Activated naive CD8-positive, alpha-beta T cell treated with anti-CD3 and anti-CD28 coated beads for 36 hours (primary cell): ENCODE measurements around the gene TMEM222. TPM values are rescaled to one million over a fixed set of nuclear protein-coding genes. Genes with fewer than 3 reads are reported as not detected.

Experiments
- DNase-seq: peaks from one replicate; pipeline ENCODE4 v3.0.0; 2021
- H3K27ac Mint-ChIP-seq: one replicate; pipeline ENCODE4 v1.8.0; 2022; ENCODE audit warnings: mild to moderate bottlenecking, moderate library complexity, mixed read lengths
- H3K27me3 Mint-ChIP-seq: one replicate; pipeline ENCODE4 v1.8.0; 2022; ENCODE audit warnings: mild to moderate bottlenecking, mixed read lengths
- H3K36me3 Mint-ChIP-seq: one replicate; pipeline ENCODE4 v1.8.0; 2021; ENCODE audit warnings: mild to moderate bottlenecking, mixed read lengths
- H3K4me1 Mint-ChIP-seq: one replicate; pipeline ENCODE4 v1.8.0; 2021; ENCODE audit warnings: mixed read lengths
- H3K4me3 Mint-ChIP-seq: one replicate; pipeline ENCODE4 v1.8.0; 2022; ENCODE audit warnings: mild to moderate bottlenecking, moderate library complexity, mixed read lengths
- H3K9me3 Mint-ChIP-seq: one replicate; pipeline ENCODE4 v1.8.0; 2022; ENCODE audit warnings: mixed read lengths
- total RNA-seq, 2 experiments: library from RNA; stranded (reverse); gene quantifications; one replicate each; pipeline ENCODE4 v1.2.3, GENCODE V29; 2021

The TMEM222 gene
- total RNA-seq, 2 experiments from 2014 or later = 38.3 to 41.0 TPM

DNA sequence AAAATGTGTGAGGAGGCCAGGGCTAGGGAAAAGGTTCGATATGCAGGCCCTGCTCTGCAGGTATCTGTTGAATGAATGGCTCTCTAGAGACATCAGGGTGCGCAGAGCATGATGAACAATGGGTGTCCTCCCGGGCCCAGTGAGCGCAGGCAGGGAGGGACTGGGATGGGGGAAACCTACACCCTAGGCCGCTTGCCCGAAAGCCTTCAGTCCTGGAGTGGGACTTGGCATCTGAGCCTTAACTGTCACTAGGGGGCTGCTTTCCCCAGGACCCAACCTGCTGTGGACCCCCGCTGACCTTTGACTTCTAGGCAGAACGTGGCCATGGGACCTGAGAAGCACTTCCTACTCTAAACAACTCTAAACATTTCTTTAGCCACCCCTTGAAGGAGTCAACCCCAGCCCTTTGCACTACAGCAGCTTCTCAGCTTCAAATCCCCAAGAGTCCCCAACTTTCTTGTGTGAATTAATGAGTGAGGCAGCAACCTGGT, 45.2 kb downstream of the TMEM222 start:
- H3K27ac Mint-ChIP-seq = no peak overlapping the region
- H3K27me3 Mint-ChIP-seq = no peaks in the 10 kb centered on the region
- no peak for DNase-seq
- H3K36me3 Mint-ChIP-seq = no peaks in the 10 kb centered on the region
- H3K4me3 Mint-ChIP-seq = peak overlapping the region; percentile 71
- H3K4me1 Mint-ChIP-seq = peaks cover 27% of the 10 kb centered on the region
- H3K9me3 Mint-ChIP-seq = no peaks in the 10 kb centered on the region

DNA sequence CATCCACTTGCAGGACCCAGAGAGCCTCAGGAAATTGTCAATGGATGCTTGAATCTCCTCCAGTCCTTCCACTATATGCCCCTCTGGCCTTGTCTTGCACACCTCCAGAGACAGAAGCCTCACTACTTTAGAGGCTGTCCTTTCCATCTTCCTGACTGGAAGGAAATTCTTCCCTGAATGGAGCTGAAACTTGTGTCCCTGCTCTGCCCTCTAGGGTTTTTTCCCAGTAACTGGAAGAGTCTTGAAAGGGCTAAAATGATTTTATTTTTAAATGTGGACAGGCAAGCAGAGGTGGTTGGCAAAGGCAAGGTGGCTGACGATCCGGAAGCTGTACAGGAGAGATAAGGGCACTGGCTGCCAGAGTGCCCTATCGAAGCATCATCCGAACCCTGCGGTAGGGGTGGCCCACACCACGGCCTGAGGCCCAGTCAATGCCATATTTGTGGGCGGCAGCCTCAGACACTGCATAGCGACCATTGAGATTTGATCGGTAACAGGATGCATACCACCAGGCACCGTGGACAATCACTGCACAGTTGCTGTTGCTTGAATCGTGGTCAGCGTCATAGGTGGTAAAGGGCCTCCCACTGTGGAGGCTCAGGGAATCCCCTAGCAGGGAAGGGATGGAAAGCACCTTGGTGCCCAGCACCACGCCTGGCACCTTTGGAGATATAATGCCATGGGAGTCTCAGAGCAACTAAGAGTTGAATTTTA, 47.1 kb downstream of the TMEM222 start:
- no peak for DNase-seq
- no peak overlapping the region for H3K27ac Mint-ChIP-seq
- H3K36me3 Mint-ChIP-seq = no peaks in the 10 kb centered on the region
- peaks cover 27% of the 10 kb centered on the region for H3K4me1 Mint-ChIP-seq
- H3K27me3 Mint-ChIP-seq = no peaks in the 10 kb centered on the region
- no peak overlapping the region for H3K4me3 Mint-ChIP-seq
- no peaks in the 10 kb centered on the region for H3K9me3 Mint-ChIP-seq

DNA sequence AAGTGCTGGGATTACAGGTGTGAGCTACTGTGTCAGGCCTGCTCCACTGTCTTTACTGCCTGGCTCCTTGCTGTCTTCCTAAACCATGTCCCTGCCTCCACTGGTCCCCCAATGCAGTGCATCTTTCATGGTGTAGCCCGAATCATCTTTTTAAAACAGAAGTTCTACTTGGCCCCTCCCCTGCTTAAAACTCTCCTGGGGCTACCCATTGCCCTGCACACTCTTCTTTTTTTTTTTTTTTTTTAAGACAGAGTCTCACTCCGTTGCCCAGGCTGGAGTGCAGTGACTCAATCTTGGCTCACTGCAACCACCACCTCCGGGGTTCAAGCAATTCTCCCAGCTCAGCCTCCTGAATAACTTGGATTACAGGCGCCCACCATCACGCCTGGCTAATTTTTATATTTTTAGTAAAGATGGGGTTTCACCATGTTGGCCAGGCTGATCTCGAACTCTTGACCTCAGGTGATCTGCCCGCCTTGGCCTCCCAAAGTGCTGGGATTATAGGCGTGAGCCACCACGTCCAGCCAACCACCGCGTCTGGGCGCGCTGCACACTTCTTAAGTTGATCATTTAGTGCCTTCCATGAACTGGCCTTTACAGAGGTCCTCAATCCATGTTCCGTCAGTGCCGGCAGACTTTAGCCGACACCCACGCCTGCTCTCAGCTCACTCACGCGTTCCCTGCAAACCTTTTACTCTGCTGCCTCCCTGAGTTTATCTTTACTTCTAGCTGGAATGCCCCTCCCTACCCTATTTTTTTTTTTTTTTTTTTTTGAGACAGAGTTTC, 50.3 kb downstream of the TMEM222 start:
- Mint-ChIP-seq H3K4me1 (peaks cover 12% of the 10 kb centered on the region), H3K4me3 (no peak overlapping the region), H3K27me3 (no peaks in the 10 kb centered on the region), H3K36me3 (no peaks in the 10 kb centered on the region), H3K9me3 (no peaks in the 10 kb centered on the region), H3K27ac (no peak overlapping the region)
- DNase-seq = no peak

DNA sequence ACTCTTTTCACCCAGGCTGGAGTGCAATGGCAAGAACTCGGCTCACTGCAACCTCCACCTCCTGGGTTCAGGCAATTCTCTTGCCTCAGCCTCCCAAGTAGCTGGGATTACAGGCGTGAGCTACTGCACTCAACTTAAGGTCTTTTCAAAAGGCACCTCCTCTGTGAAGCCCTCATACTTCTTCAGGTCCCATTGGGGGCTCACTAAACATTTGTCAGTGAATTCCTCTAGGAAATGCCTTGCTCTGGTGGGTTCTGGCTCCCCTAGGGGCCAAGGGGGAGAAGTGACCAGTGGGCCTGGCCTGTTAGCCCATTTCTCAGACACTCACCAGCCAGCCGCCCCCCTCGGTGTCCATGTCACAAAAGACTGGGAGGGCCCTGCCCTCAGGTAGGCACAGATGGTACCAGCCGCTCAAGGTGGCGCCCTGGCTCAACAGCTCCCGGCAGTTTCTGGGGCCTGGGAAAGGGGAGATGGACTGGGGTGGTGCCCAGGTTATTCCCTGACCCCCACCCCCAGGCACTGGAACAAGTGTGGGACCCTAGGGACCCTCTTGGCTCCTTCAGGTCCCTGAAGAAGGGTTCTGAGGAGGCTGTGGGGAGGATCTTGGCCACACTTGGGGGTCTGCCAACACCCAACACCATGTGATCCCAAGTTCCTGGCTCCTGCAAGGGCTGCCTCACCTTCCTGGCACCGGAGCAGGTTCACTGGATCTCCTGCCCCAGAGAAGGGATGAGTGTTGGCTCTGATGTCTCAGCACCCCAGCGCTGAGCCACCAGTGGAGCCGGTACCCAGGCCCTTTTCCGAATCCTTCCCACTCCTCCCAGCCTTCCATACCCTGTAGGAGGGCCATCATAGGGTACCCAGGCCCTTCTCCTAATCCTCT, 51.1 kb downstream of the TMEM222 start:
- Mint-ChIP-seq H3K4me1 (peaks cover 12% of the 10 kb centered on the region), H3K27me3 (no peaks in the 10 kb centered on the region), H3K27ac (no peak overlapping the region), H3K9me3 (no peaks in the 10 kb centered on the region), H3K36me3 (no peaks in the 10 kb centered on the region), H3K4me3 (no peak overlapping the region)
- DNase-seq = no peak

DNA sequence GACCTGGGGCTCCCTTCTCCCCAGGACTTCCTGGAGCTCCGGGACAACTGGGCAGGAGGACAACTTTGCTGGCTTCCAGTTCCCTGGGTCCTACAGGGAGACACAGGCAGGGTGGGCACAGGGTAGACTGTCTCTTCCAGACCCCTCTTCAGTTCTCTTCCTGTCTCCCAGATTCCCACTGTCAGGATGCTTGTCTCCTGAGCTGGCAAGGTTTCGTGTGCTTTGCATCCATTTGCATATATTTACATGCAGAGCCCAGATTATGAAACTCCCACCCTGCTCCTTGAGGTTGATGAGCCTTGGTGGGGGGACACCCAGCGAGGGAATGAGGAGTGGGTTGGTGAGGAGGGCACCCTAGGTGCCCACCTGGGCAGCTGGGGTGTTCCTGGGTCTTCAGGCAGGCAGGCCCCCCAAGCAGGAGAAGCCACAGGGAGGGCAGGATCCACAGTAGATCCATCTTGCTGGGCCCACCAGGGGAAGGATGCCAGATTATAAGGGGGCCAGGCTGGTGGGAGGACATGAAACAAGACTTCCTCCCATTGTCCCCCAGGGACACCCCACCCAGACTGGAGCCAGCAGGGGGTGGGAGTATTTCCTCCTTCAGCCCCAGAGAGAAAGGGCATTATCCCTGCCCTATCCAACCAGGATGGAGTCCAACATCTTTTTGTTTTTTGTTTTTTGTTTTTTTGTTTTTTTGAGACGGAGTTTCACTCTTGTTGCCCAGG, 52.6 kb downstream of the TMEM222 start, which contains the start of gene FCN3:
Gene FCN3 (minus strand): TSS at position 463 of the 725 bp plus-strand sequence. CDS start 6 bp downstream, at position 457.
- Mint-ChIP-seq H3K4me3 (no peak within 1 kb of the TSS), H3K9me3 (no peaks in the 10 kb centered on the region), H3K4me1 (peaks cover 4% of the 10 kb centered on the region), H3K36me3 (no peaks in the 10 kb centered on the region), H3K27me3 (no peaks in the 10 kb centered on the region), H3K27ac (no peak within 1 kb of the TSS)
- DNase-seq = no peak

DNA sequence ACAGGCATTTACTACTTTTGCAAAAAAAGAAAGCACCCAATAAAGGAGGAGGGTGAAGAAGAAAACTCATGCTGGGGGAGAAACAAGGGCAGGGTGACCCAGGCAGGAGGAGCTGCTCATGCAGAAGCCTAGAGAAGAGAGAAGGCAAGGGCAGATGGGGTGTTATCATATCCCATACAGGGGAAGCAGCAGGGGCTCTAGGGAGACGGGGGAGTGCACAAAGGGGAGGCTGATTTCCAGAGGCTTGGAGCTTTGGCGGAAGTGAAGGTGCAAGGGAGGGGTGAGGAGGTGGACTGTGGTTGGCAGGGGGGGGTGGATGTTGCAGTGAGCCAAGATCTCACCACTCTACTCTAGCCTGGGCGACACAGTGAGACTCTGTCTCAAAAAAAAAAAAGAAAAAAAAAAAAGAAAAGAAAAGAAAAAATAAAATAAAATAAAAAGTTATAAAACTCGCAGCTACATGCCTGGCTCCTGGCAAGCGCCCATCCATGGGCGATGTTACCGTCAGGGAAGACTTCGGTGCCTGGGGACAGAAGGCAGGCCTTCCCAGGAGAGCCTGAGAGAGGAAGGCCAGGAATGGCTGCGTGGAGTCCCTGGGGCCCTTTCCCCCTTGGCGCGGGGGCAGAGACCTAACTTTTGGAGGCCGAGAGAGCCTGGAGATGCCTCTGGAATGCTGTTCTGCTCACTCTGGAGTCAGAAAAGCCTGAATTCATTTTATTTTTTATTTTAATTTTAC, 56.0 kb downstream of the TMEM222 start:
- no peak for DNase-seq
- Mint-ChIP-seq H3K36me3 (no peaks in the 10 kb centered on the region), H3K27ac (no peak overlapping the region), H3K9me3 (no peaks in the 10 kb centered on the region), H3K27me3 (peaks cover 4% of the 10 kb centered on the region), H3K4me1 (no peaks in the 10 kb centered on the region), H3K4me3 (no peak overlapping the region)

DNA sequence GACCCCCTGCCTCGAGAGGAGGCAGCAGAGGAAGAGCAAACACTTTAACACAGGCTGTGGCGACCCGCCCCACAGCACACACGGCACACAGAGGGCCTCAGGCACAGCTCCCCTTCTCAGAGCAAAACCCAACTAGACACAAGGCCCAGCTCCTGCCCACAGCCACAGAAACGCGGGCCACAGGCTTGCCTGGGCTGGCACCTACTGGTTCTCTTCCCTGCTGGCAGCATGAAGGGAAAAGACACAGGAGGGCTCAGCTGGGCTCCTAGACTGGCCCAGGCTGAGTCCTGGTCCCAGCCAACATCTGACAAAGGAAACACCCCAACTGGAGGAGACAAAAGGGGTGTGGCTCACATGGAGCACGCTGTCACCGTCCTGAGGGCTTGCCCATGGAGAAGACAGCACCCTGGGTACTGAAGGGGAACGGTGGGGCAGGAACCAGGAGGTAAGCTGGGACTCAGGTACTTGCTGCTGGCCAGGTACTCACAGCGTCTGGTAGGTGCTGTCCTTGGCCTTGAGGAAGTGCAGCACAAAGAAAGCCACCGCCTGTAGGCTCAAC, 57.7 kb downstream of the TMEM222 start:
- Mint-ChIP-seq H3K4me3 (no peak overlapping the region), H3K36me3 (no peaks in the 10 kb centered on the region), H3K27ac (no peak overlapping the region), H3K27me3 (peaks cover 8% of the 10 kb centered on the region), H3K9me3 (no peaks in the 10 kb centered on the region), H3K4me1 (no peaks in the 10 kb centered on the region)
- DNase-seq = no peak

DNA sequence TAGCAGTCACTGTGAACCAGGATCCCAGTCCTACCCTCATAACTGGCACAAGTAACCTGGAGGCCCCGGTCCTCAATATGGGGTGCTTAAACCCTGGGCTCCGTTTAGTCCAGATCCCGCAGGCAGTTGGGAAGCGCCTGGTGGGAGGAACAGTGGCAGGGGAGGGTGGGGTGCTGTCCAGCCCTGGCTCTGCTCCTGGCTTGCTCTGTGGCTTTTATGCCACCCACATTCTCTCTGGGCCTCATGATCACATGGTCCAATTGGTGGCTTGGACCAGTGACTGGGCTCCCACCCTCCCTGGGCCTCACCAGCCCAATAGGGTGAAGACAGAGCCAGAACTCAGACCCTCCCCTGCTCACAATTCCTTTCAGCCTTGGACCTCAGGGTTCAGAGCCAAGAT, 58.3 kb downstream of the TMEM222 start:
- Mint-ChIP-seq H3K4me3 (no peak overlapping the region), H3K27ac (no peak overlapping the region), H3K27me3 (peaks cover 8% of the 10 kb centered on the region), H3K4me1 (no peaks in the 10 kb centered on the region), H3K36me3 (no peaks in the 10 kb centered on the region), H3K9me3 (no peaks in the 10 kb centered on the region)
- no peak for DNase-seq

DNA sequence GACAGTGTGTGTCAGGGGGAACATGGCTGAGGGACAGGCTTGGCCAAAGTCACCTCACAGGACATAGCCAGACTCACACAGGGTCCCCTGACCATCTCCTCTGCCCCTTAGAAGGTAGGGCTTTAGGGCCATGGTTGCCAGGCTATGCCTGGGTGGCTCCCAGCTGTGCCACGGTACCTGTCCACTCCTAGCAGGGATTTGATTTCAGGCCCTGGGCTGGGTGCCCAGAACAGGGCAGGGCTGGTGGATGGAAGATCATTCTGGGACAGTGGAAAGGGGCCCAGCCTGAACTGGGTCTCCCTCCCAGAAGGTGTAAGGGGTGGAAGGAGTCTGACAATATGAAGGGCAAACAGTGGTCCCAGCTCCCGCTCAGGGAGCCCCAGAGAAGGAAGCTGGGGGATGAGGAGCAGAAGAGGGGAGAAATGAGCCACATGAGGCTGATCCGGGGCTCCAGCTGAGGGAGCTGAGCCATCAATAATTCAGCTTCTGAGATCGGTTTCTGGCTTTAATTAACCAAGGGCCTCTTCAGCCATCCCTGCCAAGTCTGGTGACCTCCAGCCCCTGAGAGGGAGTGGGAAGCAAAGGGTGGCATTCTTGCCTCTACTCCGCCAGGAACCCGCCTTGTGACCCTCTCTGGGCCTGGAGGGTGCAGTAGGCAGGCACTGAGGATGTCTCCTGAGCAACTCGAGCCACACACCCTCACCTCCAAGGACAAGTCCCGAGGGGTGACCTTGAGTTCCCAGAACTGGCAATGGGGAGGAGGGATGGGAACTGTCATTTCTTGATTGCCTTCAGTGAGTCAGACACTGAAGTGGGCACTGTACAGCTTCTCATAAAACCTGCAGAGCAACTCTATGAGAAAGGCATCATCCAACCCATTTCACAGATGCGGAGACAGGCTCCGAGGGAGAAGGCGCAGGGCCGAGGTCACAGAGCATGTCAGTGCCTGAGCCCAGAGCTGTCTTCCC, 59.1 kb downstream of the TMEM222 start:
- DNase-seq = no peak
- H3K4me1 Mint-ChIP-seq = no peaks in the 10 kb centered on the region
- H3K9me3 Mint-ChIP-seq = no peaks in the 10 kb centered on the region
- no peak overlapping the region for H3K27ac Mint-ChIP-seq
- peaks cover 9% of the 10 kb centered on the region for H3K27me3 Mint-ChIP-seq
- H3K36me3 Mint-ChIP-seq = no peaks in the 10 kb centered on the region
- H3K4me3 Mint-ChIP-seq = no peak overlapping the region

DNA sequence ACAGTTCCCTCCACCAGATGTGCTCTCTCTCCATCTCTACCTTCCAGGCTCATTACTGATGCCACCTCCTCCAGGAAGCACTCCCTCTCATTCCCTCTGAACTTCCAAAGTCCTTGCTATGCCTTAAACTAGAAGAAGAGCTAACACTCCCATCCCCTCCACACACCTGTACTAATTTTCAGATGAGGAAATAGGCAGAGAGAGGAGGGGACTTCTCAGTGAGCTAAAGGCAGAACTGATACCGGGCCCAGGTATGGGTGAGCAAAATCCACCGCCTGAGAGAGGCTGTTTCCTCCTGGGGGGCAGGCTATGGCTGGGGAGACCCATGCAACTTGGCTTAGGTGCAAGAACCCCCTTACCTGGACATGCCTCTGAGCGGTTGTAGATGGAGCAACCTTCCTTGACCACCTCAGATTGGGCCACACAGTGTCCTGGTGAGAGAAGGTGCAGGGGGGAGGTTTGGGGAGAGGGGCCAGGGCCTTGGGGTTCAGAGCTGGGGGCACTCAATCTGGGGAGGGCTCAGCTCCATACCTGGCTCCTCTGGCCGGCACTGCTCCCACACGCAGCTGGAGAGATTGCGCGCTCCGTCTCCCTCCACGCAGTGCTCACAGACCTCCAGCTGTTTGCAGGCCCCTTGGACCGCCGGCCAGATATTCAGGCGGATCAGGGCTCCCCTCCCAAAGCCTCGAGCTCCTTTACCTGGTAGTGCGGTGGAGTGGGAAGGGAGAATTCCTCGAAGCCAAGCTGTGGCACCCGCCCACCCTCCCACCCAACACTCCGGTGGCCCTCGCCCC, 60.2 kb downstream of the TMEM222 start:
- no peak for DNase-seq
- no peaks in the 10 kb centered on the region for H3K9me3 Mint-ChIP-seq
- no peaks in the 10 kb centered on the region for H3K36me3 Mint-ChIP-seq
- peaks cover 12% of the 10 kb centered on the region for H3K27me3 Mint-ChIP-seq
- H3K4me1 Mint-ChIP-seq = no peaks in the 10 kb centered on the region
- no peak overlapping the region for H3K4me3 Mint-ChIP-seq
- H3K27ac Mint-ChIP-seq = no peak overlapping the region

DNA sequence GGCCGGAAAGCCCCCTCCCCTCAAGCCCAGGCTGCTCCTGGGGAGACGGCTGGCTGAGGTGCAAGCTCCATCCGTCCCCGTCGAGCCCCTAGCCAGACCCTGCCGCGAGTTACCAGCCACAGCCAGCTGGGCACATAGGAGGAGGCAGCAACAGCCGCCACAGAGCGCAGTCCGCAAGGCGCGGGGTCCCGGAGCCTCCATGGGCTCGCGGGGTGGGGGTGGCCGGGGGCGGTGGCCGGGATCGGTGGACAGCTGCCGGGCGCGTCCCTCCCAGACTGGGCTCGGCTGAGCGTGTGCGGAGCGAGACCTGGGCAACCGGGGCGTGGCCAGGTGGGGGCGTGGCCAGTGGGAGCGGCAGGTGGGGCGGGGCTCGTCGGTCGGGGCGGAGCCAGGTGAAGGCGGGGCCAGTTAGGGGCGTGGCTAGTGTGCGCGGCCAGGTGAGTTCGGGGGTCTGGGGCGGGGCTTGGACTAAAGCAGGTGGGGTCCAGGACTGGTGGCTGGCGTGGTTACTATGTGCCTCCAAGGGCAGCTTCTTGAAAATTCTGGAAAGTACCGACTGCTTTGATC, 61.2 kb downstream of the TMEM222 start, which contains the start of gene CD164L2:
Gene CD164L2 (minus strand): TSS at position 295 of the 567 bp plus-strand sequence. CDS start 94 bp downstream, at position 201.
- H3K27ac Mint-ChIP-seq = no peak within 1 kb of the TSS
- H3K9me3 Mint-ChIP-seq = no peaks in the 10 kb centered on the region
- no peaks in the 10 kb centered on the region for H3K4me1 Mint-ChIP-seq
- peak; percentile 48 for DNase-seq
- no peaks in the 10 kb centered on the region for H3K36me3 Mint-ChIP-seq
- peaks cover 12% of the 10 kb centered on the region for H3K27me3 Mint-ChIP-seq
- H3K4me3 Mint-ChIP-seq = no peak within 1 kb of the TSS

DNA sequence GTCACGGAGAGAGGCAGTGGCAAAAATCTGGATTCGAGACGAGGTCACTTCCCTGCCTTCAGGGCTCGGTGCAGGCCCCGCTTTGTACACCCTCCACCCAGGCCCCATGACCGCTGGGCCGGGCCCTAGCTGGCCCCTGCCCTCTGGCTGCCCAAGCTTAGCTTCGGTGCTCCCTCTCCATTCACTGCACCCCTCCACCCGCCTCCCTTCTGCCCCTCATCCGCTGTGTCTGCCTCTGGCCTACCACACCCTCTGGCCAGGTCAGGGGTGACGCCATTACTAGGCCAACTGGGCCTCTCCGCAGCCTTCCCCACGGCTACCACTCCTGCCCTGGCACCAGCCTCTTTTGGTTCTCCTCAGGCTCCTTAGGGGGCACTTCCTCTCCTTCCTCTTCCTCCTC, 61.7 kb downstream of the TMEM222 start:
- Mint-ChIP-seq H3K27me3 (peaks cover 14% of the 10 kb centered on the region), H3K4me3 (no peak overlapping the region), H3K36me3 (no peaks in the 10 kb centered on the region), H3K4me1 (no peaks in the 10 kb centered on the region), H3K9me3 (no peaks in the 10 kb centered on the region), H3K27ac (no peak overlapping the region)
- no peak for DNase-seq
